Peyer's patch (tissue), 4 donors: ENCODE measurements around the gene H2BK1.

Experiments
- POLR2A ChIP-seq, 2 donors: fragments of 450-650 bp; IDR thresholded peaks; one replicate each; pipeline ENCODE4 v1.5.1; 2017; ENCODE audit warnings: antibody characterized with exemption in 2 of 2, mild to moderate bottlenecking in 2 of 2, moderate library complexity in 2 of 2
- TF ChIP-seq, protein P1 (sequence below), 6 experiments: fragments of 450-650 bp in 4 of 6; fragments of 200-600 bp in 2 of 6; sonication (generic) in 1 of 6; IDR thresholded peaks; one replicate each; pipeline ENCODE4 v1.5.1; 2017 to 2019; ENCODE audit warnings: antibody characterized with exemption in 6 of 6, mild to moderate bottlenecking in 3 of 6, moderate library complexity in 1 of 6

DNA sequence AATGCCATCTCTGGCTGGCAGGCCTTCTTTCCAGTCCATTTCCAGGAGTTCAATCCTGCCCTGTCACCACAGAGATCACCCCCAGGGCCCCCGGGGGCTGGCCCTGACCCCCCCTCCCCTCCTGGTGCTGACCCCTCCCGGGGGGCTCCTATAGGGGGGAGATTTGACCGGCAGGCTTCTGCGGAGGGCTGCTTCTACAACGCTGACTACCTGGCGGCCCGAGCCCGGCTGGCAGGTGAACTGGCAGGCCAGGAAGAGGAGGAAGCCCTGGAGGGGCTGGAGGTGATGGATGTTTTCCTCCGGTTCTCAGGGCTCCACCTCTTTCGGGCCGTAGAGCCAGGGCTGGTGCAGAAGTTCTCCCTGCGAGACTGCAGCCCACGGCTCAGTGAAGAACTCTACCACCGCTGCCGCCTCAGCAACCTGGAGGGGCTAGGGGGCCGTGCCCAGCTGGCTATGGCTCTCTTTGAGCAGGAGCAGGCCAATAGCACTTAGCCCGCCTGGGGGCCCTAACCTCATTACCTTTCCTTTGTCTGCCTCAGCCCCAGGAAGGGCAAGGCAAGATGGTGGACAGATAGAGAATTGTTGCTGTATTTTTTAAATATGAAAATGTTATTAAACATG, 28.0 kb upstream of the H2BK1 start:
- TF ChIP-seq, protein P1, sequence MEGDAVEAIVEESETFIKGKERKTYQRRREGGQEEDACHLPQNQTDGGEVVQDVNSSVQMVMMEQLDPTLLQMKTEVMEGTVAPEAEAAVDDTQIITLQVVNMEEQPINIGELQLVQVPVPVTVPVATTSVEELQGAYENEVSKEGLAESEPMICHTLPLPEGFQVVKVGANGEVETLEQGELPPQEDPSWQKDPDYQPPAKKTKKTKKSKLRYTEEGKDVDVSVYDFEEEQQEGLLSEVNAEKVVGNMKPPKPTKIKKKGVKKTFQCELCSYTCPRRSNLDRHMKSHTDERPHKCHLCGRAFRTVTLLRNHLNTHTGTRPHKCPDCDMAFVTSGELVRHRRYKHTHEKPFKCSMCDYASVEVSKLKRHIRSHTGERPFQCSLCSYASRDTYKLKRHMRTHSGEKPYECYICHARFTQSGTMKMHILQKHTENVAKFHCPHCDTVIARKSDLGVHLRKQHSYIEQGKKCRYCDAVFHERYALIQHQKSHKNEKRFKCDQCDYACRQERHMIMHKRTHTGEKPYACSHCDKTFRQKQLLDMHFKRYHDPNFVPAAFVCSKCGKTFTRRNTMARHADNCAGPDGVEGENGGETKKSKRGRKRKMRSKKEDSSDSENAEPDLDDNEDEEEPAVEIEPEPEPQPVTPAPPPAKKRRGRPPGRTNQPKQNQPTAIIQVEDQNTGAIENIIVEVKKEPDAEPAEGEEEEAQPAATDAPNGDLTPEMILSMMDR (IDR thresholded peaks at IDR 0.05): no peak
- no peak for TF ChIP-seq POLR2A (IDR thresholded peaks at IDR 0.05)
